ENCODE measurements around the gene LGALS3BP.

Gene LGALS3BP

GRCh38 chr17:78990349-78991016 is 10.8 kb upstream of the LGALS3BP start:
- TF ChIP-seq CTCF (IDR thresholded peaks at IDR 0.05; ENCODE audit: insufficient read depth, low read length, poor library complexity, severe bottlenecking) (no peak), EZH2phosphoT487 (conservative IDR thresholded peaks at IDR 0.05; ENCODE audit: low read length) (no peak)
- no peaks in the 10 kb centered on the region; the same call in 1 of the 2 replicates for H3K36me3 ChIP-seq (ENCODE audit: low read length)

GRCh38 chr17:78988152-78988551 is 8.4 kb upstream of the LGALS3BP start:
- no peak overlapping the region for H3K9ac ChIP-seq (ENCODE audit: low read length)
- no peaks in the 10 kb centered on the region for H4K20me1 ChIP-seq (ENCODE audit: low read depth, low read length)
- H3K9me2 ChIP-seq (replicated peaks; ENCODE audit: insufficient read depth, low read length), result no peaks in the 10 kb centered on the region
- H3K79me2 ChIP-seq (ENCODE audit: insufficient read depth, low read length), result no peaks in the 10 kb centered on the region
- TF ChIP-seq EZH2phosphoT487 (conservative IDR thresholded peaks at IDR 0.05; ENCODE audit: low read length) (no peak), CTCF (IDR thresholded peaks at IDR 0.05; ENCODE audit: insufficient read depth, low read length, poor library complexity, severe bottlenecking) (no peak)
- no peaks in the 10 kb centered on the region for H3K27me3 ChIP-seq (ENCODE audit: low read length)
- no peaks in the 10 kb centered on the region for H3K9me3 ChIP-seq (ENCODE audit: insufficient read depth, low read length)
- H3K27ac ChIP-seq (ENCODE audit: low read depth, low read length), result no peak overlapping the region
- no peak overlapping the region for H3K4me3 ChIP-seq (ENCODE audit: insufficient read depth, low read length, poor library complexity, severe bottlenecking)
- no peaks in the 10 kb centered on the region for H3F3A ChIP-seq (ENCODE audit: insufficient read depth)
- H3K4me2 ChIP-seq (ENCODE audit: low read depth, low read length, poor library complexity, severe bottlenecking), result no peak overlapping the region
- no peak overlapping the region for H2AFZ ChIP-seq (ENCODE audit: low read depth, low read length, severe bottlenecking)
- no peaks in the 10 kb centered on the region; the same call in 1 of the 2 replicates for H3K36me3 ChIP-seq (ENCODE audit: low read length)

More at GRCh38 chr17:78990349-78991016, 10.8 kb upstream of the LGALS3BP start:
- no peaks in the 10 kb centered on the region for H3K79me2 ChIP-seq (ENCODE audit: insufficient read depth, low read length)
- H3K27ac ChIP-seq (ENCODE audit: low read depth, low read length), result no peak overlapping the region
- no peaks in the 10 kb centered on the region for H3K9me3 ChIP-seq (ENCODE audit: insufficient read depth, low read length)
- no peak overlapping the region for H3K4me2 ChIP-seq (ENCODE audit: low read depth, low read length, poor library complexity, severe bottlenecking)
- no peak overlapping the region for H3K9ac ChIP-seq (ENCODE audit: low read length)
- H3K9me2 ChIP-seq (replicated peaks; ENCODE audit: insufficient read depth, low read length), result no peaks in the 10 kb centered on the region
- no peaks in the 10 kb centered on the region for H3K27me3 ChIP-seq (ENCODE audit: low read length)
- no peak overlapping the region for H2AFZ ChIP-seq (ENCODE audit: low read depth, low read length, severe bottlenecking)
- H4K20me1 ChIP-seq (ENCODE audit: low read depth, low read length), result no peaks in the 10 kb centered on the region
- no peak overlapping the region for H3K4me3 ChIP-seq (ENCODE audit: insufficient read depth, low read length, poor library complexity, severe bottlenecking)
- H3F3A ChIP-seq (ENCODE audit: insufficient read depth), result no peaks in the 10 kb centered on the region

GRCh38 chr17:78986649-78987328 is 7.1 kb upstream of the LGALS3BP start:
- no peaks in the 10 kb centered on the region for H3K9me2 ChIP-seq (replicated peaks; ENCODE audit: insufficient read depth, low read length)
- no peak overlapping the region for H3K27ac ChIP-seq (ENCODE audit: low read depth, low read length)
- H3K9ac ChIP-seq (ENCODE audit: low read length), result no peak overlapping the region
- H3K4me2 ChIP-seq (ENCODE audit: low read depth, low read length, poor library complexity, severe bottlenecking), result no peak overlapping the region
- H3K36me3 ChIP-seq (ENCODE audit: low read length), result no peaks in the 10 kb centered on the region
- no peaks in the 10 kb centered on the region for H3F3A ChIP-seq (ENCODE audit: insufficient read depth)
- H3K79me2 ChIP-seq (ENCODE audit: insufficient read depth, low read length), result no peaks in the 10 kb centered on the region
- no peaks in the 10 kb centered on the region for H3K27me3 ChIP-seq (ENCODE audit: low read length)
- no peaks in the 10 kb centered on the region for H3K9me3 ChIP-seq (ENCODE audit: insufficient read depth, low read length)
- H4K20me1 ChIP-seq (ENCODE audit: low read depth, low read length), result no peaks in the 10 kb centered on the region
- TF ChIP-seq CTCF (IDR thresholded peaks at IDR 0.05; ENCODE audit: insufficient read depth, low read length, poor library complexity, severe bottlenecking) (no peak), EZH2phosphoT487 (conservative IDR thresholded peaks at IDR 0.05; ENCODE audit: low read length) (no peak)
- H2AFZ ChIP-seq (ENCODE audit: low read depth, low read length, severe bottlenecking), result no peak overlapping the region
- H3K4me3 ChIP-seq (ENCODE audit: insufficient read depth, low read length, poor library complexity, severe bottlenecking), result no peak overlapping the region

All from SU-DHL-6 (cell line).